IPS-NIHi11 (cell line): Measurements from ENCODE around the gene PLEKHG3.

Experiments used
- DNase-seq: peaks from one replicate; pipeline ENCODE4 v3.0.0; 2012; ENCODE audit warnings: mixed read lengths, low spot score

The PLEKHG3 gene

GRCh38 chr14:64726585-64726890 is 22.3 kb downstream of the PLEKHG3 start:
- DNase-seq, result no peak

GRCh38 chr14:64727551-64728071 is 23.4 kb downstream of the PLEKHG3 start:
- no peak for DNase-seq

DNA sequence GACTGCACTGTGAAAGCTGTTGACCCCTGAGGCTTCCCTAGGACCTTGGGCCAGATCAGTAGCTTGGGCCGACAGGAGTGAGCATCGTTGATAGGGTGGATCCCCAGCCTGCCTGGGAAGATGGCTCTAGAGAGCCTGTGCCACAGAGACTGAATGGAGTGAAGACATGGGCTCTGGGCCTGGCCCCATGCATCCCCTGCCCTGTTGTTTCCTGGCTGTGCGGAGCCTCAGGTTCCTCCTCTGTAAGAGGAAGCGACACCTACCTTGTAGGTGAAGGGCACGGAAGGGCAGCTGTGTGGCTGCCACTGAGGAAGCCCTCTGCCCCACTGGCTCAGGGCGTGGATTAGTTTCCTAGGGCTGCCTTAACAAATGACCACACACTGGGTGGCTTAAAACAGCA is 23.9 kb downstream of the PLEKHG3 start:
- DNase-seq, result no peak

- DNase-seq, result no peak
These were observed 24.6 kb downstream of the PLEKHG3 start for GRCh38 chr14:64728856-64729255.

DNA sequence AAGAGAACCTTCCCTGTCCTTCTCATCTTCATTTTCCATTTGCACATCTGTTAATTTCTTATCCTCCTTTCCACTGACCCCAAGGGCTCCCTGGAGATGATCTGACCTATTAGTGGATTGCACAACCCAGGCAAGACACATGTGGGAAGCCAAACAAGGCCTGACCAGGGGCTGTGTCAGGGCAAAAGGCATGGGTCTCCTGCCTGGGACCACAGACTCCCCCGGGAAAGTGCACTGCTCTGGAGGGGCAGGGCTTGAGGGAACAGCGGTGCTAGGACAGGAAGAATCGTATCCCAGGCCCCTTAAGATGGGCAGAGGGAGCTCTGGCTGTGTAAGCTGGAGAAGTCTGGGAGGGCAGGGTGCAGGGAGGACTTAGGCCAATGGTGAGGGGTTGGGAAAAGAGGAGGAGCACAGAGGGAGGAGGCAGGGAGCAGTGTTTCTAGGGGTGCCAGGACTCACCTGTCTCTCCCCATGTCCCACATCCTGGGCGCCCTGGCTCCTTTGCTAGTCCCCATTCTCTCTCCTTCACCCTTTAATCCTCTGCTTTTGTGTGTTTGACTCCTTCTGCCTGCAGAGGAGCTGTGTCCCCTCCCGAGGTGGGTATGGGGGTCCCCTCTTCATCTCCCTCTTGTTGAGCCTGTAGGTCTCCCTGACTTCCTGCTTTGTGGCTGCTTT is 25.3 kb downstream of the PLEKHG3 start:
- DNase-seq, result no peak

- DNase-seq, result no peak
These were observed 25.8 kb downstream of the PLEKHG3 start for GRCh38 chr14:64730061-64730440.

GRCh38 chr14:64730681-64731080 is 26.5 kb downstream of the PLEKHG3 start:
- no peak for DNase-seq

DNA sequence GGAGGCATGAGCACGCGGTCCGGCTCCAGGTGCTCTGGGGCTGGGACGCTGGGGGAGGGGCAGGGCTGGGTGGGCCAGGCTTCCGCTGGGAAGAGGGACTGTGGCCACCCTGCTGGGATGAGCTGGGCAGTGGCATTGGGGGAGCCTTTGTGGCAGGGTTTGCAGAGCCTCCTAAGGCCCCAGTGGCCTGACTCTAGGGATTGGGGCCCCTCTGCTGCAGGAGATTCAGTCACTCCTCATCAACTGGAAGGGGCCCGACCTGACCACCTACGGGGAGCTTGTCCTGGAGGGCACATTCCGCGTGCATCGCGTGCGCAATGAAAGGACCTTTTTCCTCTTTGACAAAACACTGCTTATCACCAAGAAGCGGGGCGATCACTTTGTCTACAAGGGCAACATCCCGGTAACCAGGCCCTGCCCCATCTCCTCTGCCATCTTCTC is 26.9 kb downstream of the PLEKHG3 start:
- no peak for DNase-seq

GRCh38 chr14:64732066-64732465 is 27.8 kb downstream of the PLEKHG3 start:
- no peak for DNase-seq

GRCh38 chr14:64732536-64733120 is 28.4 kb downstream of the PLEKHG3 start:
- DNase-seq, result no peak

DNA sequence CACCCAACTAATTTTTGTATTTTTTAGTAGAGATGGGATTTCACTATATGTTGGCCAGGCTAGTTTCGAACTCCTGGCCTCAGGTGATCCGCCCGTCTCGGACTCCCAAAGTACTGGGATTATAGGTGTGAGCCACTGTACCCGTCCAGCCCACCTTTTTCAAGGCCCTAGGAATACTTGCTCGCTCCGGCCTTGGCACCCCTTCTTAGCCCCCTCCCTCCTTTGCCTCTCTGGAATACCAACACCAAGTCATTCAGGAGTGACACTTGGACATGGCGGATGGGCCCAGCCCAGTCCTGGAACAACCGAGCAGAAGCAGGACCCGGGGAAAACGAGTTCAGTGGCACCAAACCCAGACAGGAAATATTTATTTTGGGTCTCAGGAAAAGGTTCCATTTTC is 29.1 kb downstream of the PLEKHG3 start:
- DNase-seq, result no peak

- no peak for DNase-seq
These were observed 29.7 kb downstream of the PLEKHG3 start for GRCh38 chr14:64733899-64734298.

GRCh38 chr14:64734990-64735389 is 30.8 kb downstream of the PLEKHG3 start:
- DNase-seq, result no peak

GRCh38 chr14:64736271-64737169 is 32.3 kb downstream of the PLEKHG3 start:
- DNase-seq, result peak; percentile 78

- DNase-seq, result no peak
These were observed 33.4 kb downstream of the PLEKHG3 start for GRCh38 chr14:64737391-64738280.

DNA sequence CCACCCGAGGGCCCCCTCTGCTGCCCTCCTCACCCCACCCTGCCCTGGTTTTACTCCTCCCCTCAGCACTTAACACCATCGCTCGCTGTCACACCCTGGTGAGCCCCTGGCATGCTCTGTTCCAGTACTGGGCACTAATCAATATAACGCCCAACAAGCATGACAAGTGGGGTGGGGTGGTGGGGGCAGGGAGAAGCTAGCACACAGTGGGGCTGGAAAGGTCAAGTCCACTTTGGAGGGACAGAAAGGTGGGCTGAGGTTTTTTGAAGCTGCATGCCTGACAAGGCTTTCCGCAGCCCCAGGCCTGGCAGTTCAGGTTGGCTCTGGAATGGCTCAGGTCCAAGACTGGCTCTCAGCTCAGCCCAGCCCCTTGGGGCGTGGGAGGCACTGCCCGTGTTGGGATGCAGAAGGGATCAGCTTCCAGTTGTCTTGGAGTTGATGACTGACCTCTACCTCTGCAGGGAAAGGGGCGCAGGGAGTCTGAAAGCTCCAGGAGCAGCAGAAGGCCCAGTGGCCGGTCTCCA is 34.1 kb downstream of the PLEKHG3 start:
- DNase-seq, result no peak

GRCh38 chr14:64741200-64741599 is 37.0 kb downstream of the PLEKHG3 start:
- no peak for DNase-seq

- DNase-seq, result no peak
These were observed 37.7 kb downstream of the PLEKHG3 start for GRCh38 chr14:64741961-64742360.

GRCh38 chr14:64743061-64743460 is 38.8 kb downstream of the PLEKHG3 start:
- DNase-seq, result no peak

DNA sequence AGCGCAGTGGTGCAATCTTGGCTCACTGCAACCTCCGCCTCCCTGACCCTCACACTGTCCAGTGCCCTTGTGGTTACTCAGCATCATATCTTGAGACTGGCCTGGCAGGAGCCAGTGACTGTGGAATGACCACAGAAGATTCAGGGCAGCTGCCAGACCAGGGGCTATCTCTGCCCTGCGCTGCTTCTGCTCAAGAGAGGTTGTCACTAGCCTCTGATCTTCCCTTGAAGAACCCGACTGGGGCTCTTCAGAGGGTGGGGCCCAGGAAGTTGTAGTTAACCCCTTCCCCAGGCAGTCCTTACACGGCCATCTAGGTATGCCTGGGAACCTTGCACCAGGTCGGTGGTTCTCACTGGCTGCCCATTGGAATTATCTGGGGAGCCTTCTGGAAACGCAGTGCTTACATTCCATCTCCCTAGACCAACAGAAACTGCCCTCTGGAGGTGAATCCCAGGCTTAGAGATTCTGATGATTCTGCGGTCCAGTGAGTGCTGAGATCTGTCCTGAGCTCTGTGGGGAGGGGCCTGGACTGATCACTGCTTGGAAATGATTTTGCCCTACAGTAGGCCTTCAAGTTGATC is 41.4 kb downstream of the PLEKHG3 start:
- no peak for DNase-seq
